ENCODE results near the gene SUSD3. TPM values are rescaled to one million over a fixed set of nuclear protein-coding genes. Genes with fewer than 3 reads are reported as not detected.

SUSD3 gene
- total and polyA plus RNA-seq, 8 donors: 1.7 to 4.5 (median 2.6) TPM; not detected in 2

GRCh38 chr9:93122721-93123221 is 64.3 kb downstream of the SUSD3 start:
- H3K27me3 ChIP-seq: no peaks in the 10 kb centered on the region
- 89 to 96% (median 92%) methylated on average over 5 to 14 of the region's 14 CpGs for WGBS, 5 donors
- H3K9me3 ChIP-seq: no peaks in the 10 kb centered on the region
- peak in 1 of 2 donors; percentile 9 for DNase-seq
- peaks cover 21 to 56% (median 50%) of the 10 kb centered on the region in 4 donors for H3K36me3 ChIP-seq
- peaks cover 34 to 62% (median 42%) of the 10 kb centered on the region in 4 donors for H3K4me1 ChIP-seq
- no peak overlapping the region for H3K4me3 ChIP-seq
- no peak for TF ChIP-seq CTCF (IDR thresholded peaks at IDR 0.05)
- TF ChIP-seq POLR2AphosphoS5 (IDR thresholded peaks at IDR 0.05): no peak
- intact Hi-C loops (cut with DNase I; ENCODE audit: low total_unique reads): no loop called here
- H3K27ac ChIP-seq: no peak overlapping the region

- whole genome bisulfite sequencing, 5 donors: 79 to 88% (median 83%) methylated on average over 8 to 14 of the region's 14 CpGs
- Histone ChIP-seq H3K4me3 (no peak overlapping the region), H3K4me1 (peaks cover 39 to 66% (median 47%) of the 10 kb centered on the region in 4 donors), H3K9me3 (no peaks in the 10 kb centered on the region), H3K27me3 (no peaks in the 10 kb centered on the region), H3K36me3 (peaks cover 21 to 56% (median 50%) of the 10 kb centered on the region in 4 donors), H3K27ac (no peak overlapping the region)
- TF ChIP-seq POLR2A (IDR thresholded peaks at IDR 0.05) (no peak), EP300 (IDR thresholded peaks at IDR 0.05) (no peak), POLR2AphosphoS5 (IDR thresholded peaks at IDR 0.05) (no peak), CTCF (IDR thresholded peaks at IDR 0.05) (no peak)
- peak in 1 of 2 donors; percentile 2 for DNase-seq
- intact Hi-C loops (cut with DNase I; ENCODE audit: low total_unique reads): no loop called here
These were observed 65.2 kb downstream of the SUSD3 start for GRCh38 chr9:93123561-93124283.

GRCh38 chr9:93124793-93125192 is 66.3 kb downstream of the SUSD3 start:
- DNase-seq: peak in 1 of 2 donors; percentile 2
- peaks cover 43 to 66% (median 50%) of the 10 kb centered on the region in 4 donors for H3K4me1 ChIP-seq
- H3K36me3 ChIP-seq: peaks cover 21 to 56% (median 50%) of the 10 kb centered on the region in 4 donors

More at GRCh38 chr9:93124793-93125192, 66.3 kb downstream of the SUSD3 start:
- Histone ChIP-seq H3K27ac (no peak overlapping the region), H3K27me3 (no peaks in the 10 kb centered on the region), H3K4me3 (no peak overlapping the region), H3K9me3 (no peaks in the 10 kb centered on the region)
- intact Hi-C loops (cut with DNase I; ENCODE audit: low total_unique reads): no loop called here
- WGBS, 5 donors: 89 to 96% (median 92%) methylated on average over 9 to 16 of the region's 16 CpGs
- TF ChIP-seq POLR2A (IDR thresholded peaks at IDR 0.05): no peak
- no peak for TF ChIP-seq POLR2AphosphoS5 (IDR thresholded peaks at IDR 0.05)
- TF ChIP-seq EP300 (IDR thresholded peaks at IDR 0.05): no peak
- no peak for TF ChIP-seq CTCF (IDR thresholded peaks at IDR 0.05)
